WTC11 (cell line): Measurements from ENCODE around the gene PGBD5.

Experiments
- NFYB ChIP-seq: sonication (generic); formaldehyde crosslinking; conservative IDR thresholded peaks from 2 replicates; pipeline ENCODE4 v1.8.0; 2022; ENCODE audit warnings: low read depth, missing genetic modification reagents
- NR2C2 ChIP-seq: sonication (generic); formaldehyde crosslinking; IDR thresholded peaks from 2 replicates; pipeline ENCODE4 v1.8.0; 2022; ENCODE audit warnings: mild to moderate bottlenecking, missing genetic modification reagents
- TF ChIP-seq, protein P1 (sequence below): fragments of 200-600 bp; IDR thresholded peaks from 2 replicates; pipeline ENCODE4 v1.8.0; 2022; ENCODE audit warnings: antibody characterized with exemption
- TF ChIP-seq, protein P2 (sequence below): sonication (generic); formaldehyde crosslinking; IDR thresholded peaks from 2 replicates; pipeline ENCODE4 v1.8.1; 2023; ENCODE audit warnings: mild to moderate bottlenecking, missing genetic modification reagents, borderline replicate concordance
- TF ChIP-seq, protein P3 (sequence below): sonication (generic); formaldehyde crosslinking; IDR thresholded peaks from 2 replicates; pipeline ENCODE4 v1.8.1; 2023; ENCODE audit warnings: mild to moderate bottlenecking, missing genetic modification reagents, moderate library complexity
- TF ChIP-seq, protein P4 (sequence below): sonication (generic); formaldehyde crosslinking; IDR thresholded peaks from 2 replicates; pipeline ENCODE4 v1.8.0; 2022; ENCODE audit warnings: missing genetic modification reagents

GRCh38 chr1:230319014-230319747 is 107.0 kb downstream of the PGBD5 start:
- TF ChIP-seq, protein P1, sequence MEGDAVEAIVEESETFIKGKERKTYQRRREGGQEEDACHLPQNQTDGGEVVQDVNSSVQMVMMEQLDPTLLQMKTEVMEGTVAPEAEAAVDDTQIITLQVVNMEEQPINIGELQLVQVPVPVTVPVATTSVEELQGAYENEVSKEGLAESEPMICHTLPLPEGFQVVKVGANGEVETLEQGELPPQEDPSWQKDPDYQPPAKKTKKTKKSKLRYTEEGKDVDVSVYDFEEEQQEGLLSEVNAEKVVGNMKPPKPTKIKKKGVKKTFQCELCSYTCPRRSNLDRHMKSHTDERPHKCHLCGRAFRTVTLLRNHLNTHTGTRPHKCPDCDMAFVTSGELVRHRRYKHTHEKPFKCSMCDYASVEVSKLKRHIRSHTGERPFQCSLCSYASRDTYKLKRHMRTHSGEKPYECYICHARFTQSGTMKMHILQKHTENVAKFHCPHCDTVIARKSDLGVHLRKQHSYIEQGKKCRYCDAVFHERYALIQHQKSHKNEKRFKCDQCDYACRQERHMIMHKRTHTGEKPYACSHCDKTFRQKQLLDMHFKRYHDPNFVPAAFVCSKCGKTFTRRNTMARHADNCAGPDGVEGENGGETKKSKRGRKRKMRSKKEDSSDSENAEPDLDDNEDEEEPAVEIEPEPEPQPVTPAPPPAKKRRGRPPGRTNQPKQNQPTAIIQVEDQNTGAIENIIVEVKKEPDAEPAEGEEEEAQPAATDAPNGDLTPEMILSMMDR = no peak
- TF ChIP-seq, protein P2, sequence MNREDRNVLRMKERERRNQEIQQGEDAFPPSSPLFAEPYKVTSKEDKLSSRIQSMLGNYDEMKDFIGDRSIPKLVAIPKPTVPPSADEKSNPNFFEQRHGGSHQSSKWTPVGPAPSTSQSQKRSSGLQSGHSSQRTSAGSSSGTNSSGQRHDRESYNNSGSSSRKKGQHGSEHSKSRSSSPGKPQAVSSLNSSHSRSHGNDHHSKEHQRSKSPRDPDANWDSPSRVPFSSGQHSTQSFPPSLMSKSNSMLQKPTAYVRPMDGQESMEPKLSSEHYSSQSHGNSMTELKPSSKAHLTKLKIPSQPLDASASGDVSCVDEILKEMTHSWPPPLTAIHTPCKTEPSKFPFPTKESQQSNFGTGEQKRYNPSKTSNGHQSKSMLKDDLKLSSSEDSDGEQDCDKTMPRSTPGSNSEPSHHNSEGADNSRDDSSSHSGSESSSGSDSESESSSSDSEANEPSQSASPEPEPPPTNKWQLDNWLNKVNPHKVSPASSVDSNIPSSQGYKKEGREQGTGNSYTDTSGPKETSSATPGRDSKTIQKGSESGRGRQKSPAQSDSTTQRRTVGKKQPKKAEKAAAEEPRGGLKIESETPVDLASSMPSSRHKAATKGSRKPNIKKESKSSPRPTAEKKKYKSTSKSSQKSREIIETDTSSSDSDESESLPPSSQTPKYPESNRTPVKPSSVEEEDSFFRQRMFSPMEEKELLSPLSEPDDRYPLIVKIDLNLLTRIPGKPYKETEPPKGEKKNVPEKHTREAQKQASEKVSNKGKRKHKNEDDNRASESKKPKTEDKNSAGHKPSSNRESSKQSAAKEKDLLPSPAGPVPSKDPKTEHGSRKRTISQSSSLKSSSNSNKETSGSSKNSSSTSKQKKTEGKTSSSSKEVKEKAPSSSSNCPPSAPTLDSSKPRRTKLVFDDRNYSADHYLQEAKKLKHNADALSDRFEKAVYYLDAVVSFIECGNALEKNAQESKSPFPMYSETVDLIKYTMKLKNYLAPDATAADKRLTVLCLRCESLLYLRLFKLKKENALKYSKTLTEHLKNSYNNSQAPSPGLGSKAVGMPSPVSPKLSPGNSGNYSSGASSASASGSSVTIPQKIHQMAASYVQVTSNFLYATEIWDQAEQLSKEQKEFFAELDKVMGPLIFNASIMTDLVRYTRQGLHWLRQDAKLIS (CRISPR knock-in tag) = no peak
- TF ChIP-seq, protein P3, sequence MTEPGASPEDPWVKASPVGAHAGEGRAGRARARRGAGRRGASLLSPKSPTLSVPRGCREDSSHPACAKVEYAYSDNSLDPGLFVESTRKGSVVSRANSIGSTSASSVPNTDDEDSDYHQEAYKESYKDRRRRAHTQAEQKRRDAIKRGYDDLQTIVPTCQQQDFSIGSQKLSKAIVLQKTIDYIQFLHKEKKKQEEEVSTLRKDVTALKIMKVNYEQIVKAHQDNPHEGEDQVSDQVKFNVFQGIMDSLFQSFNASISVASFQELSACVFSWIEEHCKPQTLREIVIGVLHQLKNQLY (CRISPR knock-in tag) = no peak
- TF ChIP-seq NR2C2 (CRISPR knock-in tag) (no peak), NFYB (no peak)
- TF ChIP-seq, protein P4, sequence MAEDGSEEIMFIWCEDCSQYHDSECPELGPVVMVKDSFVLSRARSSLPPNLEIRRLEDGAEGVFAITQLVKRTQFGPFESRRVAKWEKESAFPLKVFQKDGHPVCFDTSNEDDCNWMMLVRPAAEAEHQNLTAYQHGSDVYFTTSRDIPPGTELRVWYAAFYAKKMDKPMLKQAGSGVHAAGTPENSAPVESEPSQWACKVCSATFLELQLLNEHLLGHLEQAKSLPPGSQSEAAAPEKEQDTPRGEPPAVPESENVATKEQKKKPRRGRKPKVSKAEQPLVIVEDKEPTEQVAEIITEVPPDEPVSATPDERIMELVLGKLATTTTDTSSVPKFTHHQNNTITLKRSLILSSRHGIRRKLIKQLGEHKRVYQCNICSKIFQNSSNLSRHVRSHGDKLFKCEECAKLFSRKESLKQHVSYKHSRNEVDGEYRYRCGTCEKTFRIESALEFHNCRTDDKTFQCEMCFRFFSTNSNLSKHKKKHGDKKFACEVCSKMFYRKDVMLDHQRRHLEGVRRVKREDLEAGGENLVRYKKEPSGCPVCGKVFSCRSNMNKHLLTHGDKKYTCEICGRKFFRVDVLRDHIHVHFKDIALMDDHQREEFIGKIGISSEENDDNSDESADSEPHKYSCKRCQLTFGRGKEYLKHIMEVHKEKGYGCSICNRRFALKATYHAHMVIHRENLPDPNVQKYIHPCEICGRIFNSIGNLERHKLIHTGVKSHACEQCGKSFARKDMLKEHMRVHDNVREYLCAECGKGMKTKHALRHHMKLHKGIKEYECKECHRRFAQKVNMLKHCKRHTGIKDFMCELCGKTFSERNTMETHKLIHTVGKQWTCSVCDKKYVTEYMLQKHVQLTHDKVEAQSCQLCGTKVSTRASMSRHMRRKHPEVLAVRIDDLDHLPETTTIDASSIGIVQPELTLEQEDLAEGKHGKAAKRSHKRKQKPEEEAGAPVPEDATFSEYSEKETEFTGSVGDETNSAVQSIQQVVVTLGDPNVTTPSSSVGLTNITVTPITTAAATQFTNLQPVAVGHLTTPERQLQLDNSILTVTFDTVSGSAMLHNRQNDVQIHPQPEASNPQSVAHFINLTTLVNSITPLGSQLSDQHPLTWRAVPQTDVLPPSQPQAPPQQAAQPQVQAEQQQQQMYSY (CRISPR knock-in tag) = no peak
